Heart left ventricle (tissue), 13 donors: Measurements from ENCODE around the gene TSHZ1.

ENCODE experiments used
- POLR2A ChIP-seq, 2 donors: fragments of 450-650 bp; IDR thresholded peaks; one replicate each; pipeline ENCODE4 v1.6.1; 2017; ENCODE audit warnings: antibody characterized with exemption in 2 of 2, mild to moderate bottlenecking in 2 of 2, moderate library complexity in 2 of 2
- TF ChIP-seq, protein P1 (sequence below), 12 donors: fragments of 200-600 bp; sonication (generic) in 4 of 12; IDR thresholded peaks; one replicate each; pipeline versions ENCODE4 v1.5.0 to v1.8.0; 2018 to 2022; ENCODE audit warnings: antibody characterized with exemption in 12 of 12, mild to moderate bottlenecking in 5 of 12
- donor health status: ischemic (EF 13 %, LVEDD 7.1; RV severe dilation, severe dysfunction).
- donor health status: DM: no; HTN: yes; CAD: no.
- donor health status: DM: no; HTN: no; CAD: no.
- donor health status: ischemic (EF 25% LVEDD 6.9; RV normal size, moderate dysfunction).
- donor health status: ischemic (EF 25% LVEDD 5.7; RV mildly dilated, moderate dysfunction).
- donor health status: ischemic (EF 35%, LVEDD 5.7; RV mildly dilated, moderate dysfunction).
- donor health status: nonischemic (EF 11% LVEDD 7.7; RV severe dilation, severe dysfunction).
- donor health status: DM: yes; HTN: yes; CAD: no.
- donor health status: PGD.
- donor health status: ischemic (EF 29% LVEDD 5.4; RV normal size, mild dysfunction).
- donor health status: nonischemic (EF 23%, LVEDD 6.1; RV moderate dilation, normal function).

DNA sequence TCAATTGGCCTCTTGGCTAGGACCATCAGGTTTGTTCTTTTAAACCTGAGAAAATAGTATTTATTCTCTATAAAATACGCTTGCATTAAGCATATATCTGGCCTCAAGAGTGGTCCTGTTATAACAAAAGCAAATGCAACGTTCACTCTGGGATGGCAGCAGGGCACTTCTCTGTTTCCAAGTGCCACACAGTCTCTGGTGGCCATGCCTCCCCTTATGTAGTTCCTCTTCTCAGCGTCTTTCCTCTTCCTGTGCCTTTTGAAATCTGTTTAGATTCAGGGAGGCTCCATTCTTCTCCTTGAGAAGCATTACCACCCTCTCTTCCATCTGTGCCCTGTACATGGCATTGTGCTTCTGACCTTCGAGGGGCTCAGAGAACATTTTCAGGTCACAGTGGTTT, 51.9 kb downstream of the TSHZ1 start:
- TF ChIP-seq, protein P1, sequence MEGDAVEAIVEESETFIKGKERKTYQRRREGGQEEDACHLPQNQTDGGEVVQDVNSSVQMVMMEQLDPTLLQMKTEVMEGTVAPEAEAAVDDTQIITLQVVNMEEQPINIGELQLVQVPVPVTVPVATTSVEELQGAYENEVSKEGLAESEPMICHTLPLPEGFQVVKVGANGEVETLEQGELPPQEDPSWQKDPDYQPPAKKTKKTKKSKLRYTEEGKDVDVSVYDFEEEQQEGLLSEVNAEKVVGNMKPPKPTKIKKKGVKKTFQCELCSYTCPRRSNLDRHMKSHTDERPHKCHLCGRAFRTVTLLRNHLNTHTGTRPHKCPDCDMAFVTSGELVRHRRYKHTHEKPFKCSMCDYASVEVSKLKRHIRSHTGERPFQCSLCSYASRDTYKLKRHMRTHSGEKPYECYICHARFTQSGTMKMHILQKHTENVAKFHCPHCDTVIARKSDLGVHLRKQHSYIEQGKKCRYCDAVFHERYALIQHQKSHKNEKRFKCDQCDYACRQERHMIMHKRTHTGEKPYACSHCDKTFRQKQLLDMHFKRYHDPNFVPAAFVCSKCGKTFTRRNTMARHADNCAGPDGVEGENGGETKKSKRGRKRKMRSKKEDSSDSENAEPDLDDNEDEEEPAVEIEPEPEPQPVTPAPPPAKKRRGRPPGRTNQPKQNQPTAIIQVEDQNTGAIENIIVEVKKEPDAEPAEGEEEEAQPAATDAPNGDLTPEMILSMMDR (IDR thresholded peaks at IDR 0.05) = no peak
- TF ChIP-seq POLR2A (IDR thresholded peaks at IDR 0.05) = no peak
